HG03469 (cell line): Measurements from ENCODE around the gene MAEA.

ENCODE experiments used
- ATAC-seq: cut with Tn5 transposase; IDR thresholded peaks from one replicate; pipeline ENCODE4 v1.9.1; 2021; ENCODE audit warnings: mild to moderate bottlenecking, moderate library complexity, moderate number of reproducible peaks; ENCODE audit not compliant: unreplicated experiment

Gene MAEA

GRCh38 chr4:1298461-1298860 is 8.8 kb downstream of the MAEA start:
- ATAC-seq = no peak

GRCh38 chr4:1299301-1299860 is 9.7 kb downstream of the MAEA start:
- ATAC-seq = no peak

GRCh38 chr4:1300466-1301455 is 11.1 kb downstream of the MAEA start:
- no peak for ATAC-seq

GRCh38 chr4:1302159-1302558 is 12.5 kb downstream of the MAEA start:
- no peak for ATAC-seq

- no peak for ATAC-seq
Observed at GRCh38 chr4:1305261-1305711, 15.6 kb downstream of the MAEA start.

GRCh38 chr4:1305781-1306455 is 16.2 kb downstream of the MAEA start:
- ATAC-seq = no peak

GRCh38 chr4:1307951-1308735 is 18.5 kb downstream of the MAEA start:
- no peak for ATAC-seq

- no peak for ATAC-seq
Observed at GRCh38 chr4:1309261-1310010, 19.7 kb downstream of the MAEA start.

- no peak for ATAC-seq
Observed at GRCh38 chr4:1310031-1310795, 20.5 kb downstream of the MAEA start.

GRCh38 chr4:1310796-1311631 is 21.3 kb downstream of the MAEA start:
- ATAC-seq = no peak

- ATAC-seq = no peak
Observed at GRCh38 chr4:1312821-1313640, 23.3 kb downstream of the MAEA start.

- no peak for ATAC-seq
Observed at GRCh38 chr4:1315306-1315705, 25.6 kb downstream of the MAEA start.

- ATAC-seq = no peak
Observed at GRCh38 chr4:1315836-1316536, 26.3 kb downstream of the MAEA start.

- no peak for ATAC-seq
Observed at GRCh38 chr4:1316537-1317168, 27.0 kb downstream of the MAEA start.

GRCh38 chr4:1317177-1318045 is 27.7 kb downstream of the MAEA start:
- no peak for ATAC-seq

- no peak for ATAC-seq
Observed at GRCh38 chr4:1318046-1318375, 28.3 kb downstream of the MAEA start.
